Dedifferentiated amniotic fluid mesenchymal stem cell (primary cell): ENCODE results near the gene MEST.
"Not testable (repeated sequence)": the region's sequence is repeated elsewhere in the genome, so short reads cannot be mapped to it uniquely, and the experiment has no call there.

Source experiments
- DNase-seq: peaks from one replicate; pipeline ENCODE4 v3.0.0-alpha.2; 2016; ENCODE audit errors: extremely low spot score

MEST gene, protein sequence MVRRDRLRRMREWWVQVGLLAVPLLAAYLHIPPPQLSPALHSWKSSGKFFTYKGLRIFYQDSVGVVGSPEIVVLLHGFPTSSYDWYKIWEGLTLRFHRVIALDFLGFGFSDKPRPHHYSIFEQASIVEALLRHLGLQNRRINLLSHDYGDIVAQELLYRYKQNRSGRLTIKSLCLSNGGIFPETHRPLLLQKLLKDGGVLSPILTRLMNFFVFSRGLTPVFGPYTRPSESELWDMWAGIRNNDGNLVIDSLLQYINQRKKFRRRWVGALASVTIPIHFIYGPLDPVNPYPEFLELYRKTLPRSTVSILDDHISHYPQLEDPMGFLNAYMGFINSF

DNA sequence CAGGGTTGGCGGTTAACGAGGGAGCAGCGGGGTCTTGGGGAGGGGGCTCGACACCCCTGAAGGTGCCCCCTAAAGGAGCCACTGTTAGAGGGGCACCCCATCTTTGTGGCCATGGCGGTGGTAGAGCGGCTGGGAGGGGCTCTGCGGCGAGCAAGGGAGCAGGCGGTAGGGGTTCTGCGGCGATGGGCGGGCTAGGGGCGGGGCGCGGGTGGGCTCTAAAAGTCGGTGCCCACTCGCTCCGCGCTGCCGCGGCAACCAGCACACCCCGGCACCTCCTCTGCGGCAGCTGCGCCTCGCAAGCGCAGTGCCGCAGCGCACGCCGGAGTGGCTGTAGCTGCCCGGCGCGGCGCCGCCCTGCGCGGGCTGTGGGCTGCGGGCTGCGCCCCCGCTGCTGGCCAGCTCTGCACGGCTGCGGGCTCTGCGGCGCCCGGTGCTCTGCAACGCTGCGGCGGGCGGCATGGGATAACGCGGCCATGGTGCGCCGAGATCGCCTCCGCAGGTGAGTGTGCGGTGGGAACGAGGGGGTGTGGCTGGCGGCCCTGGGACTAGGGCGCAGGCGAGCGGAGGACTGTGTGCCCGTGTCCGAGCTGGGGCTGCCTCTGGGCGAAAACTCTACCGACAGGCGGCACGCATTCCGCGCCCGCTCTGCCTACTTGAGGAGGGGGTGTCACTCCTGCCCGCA is at the start of gene MEST:
MEST (plus strand) TSS at position 245 of the 682 bp plus-strand sequence; CDS start at position 474, 229 bp downstream.
- no peak for DNase-seq

DNA sequence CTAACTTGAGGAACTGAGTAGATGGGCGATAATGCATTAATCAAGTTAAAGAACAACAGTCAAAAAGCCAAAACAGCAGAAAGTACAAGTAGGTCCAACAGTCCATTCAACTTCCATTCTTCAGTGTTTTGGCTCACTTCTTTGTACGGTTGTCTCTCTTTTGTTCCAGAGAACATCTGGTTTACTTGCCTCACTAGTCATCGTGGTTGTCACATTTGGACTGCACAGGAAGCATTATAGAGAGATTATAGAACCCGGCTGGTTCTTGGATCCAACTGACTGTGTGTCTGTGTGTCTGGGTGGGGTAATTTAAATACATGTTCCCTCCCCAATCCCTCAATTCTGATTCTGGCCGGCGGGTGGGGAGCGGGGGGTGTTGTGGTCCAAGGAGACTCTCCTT is 49.3 kb upstream of the MEST start:
- no peak for DNase-seq

DNA sequence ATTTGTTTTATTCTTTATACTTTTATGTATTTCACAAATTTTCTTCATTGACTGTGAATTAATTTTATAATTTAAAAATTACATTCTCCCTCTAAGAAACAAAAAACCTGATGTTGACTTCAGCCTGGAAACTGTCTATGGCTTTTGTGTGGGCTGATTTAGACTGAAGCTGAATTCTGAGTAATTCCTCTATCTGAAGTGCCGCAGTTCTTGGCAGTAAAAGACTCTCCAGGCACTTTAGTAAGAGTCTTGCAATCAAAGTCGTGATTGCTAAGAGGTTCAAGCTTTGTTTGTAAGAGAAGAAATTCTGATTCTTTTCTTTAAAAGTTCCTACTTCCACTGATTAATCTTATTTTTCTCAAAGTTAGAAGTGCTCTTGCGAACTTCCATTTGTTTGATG is 47.7 kb upstream of the MEST start:
- peak; percentile 68 for DNase-seq

DNA sequence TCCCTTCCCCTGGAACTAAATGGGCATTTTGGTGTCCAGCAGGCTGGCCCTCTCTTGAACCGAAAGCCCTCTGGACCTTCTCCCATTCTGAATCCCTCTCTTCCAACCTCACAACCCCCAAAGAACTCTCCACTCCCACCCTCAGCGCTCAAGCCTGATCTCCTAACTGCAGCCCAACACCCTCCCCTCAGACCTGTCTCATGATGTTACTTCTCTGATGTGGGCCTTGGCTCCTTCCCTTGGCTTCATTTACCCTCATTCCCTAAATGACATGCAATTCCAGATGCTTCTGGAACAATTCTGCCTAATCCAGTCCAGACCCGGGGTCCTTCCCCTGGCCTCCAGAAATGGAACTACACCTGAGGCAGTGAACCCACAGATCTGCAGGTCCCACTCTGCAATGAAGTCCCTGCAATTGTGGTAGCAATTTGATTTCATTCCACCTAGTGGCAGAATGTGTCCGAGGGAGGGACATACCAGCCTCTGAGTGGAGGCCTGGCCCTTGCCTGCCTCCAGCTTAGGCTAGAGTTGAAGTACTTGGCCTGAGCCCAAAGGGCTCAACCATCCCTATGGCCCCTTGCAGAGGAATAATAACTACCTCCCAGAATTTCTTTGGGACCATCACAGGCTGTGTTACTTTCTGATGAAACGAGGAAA is 47.0 kb upstream of the MEST start:
- DNase-seq, result no peak

DNA sequence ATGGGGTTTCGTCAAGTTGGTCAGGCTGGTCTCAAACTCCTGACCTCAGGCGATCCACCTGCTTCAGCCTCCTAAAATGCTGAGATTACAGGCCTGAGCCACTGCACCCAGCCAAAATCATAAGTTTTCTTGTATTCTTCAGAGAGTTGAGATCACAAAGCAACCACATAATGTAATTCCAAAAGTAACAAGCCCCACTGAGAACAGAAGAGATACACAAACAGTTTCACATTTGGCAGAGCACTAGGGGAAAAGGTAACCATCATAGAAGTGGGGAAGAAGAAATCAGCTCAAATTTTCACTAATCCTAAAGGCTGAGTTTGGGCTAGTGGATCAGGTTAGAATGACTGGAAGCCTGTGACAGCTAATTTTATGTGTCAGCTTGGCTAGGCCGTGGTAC is 45.6 kb upstream of the MEST start:
- no peak for DNase-seq

DNA sequence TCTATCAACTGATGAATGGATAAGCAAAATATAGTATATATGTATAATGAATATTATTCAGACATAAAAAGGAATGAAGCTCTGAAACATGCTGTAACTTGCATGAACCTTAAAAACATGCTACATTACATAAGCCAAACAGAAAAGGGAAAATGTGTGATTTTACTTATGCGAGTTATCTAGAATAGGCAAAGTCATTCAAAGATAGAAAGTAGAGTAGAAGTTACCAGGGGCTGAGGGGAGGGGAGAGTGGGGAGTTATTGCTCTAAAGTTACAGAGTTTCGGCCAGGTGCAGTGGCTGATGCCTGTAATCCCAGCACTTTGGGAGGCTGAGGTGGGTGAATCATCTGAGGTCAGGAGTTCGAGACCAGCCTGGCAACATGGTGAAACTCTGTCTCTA is 40.5 kb upstream of the MEST start:
- DNase-seq, result not testable (repeated sequence)

DNA sequence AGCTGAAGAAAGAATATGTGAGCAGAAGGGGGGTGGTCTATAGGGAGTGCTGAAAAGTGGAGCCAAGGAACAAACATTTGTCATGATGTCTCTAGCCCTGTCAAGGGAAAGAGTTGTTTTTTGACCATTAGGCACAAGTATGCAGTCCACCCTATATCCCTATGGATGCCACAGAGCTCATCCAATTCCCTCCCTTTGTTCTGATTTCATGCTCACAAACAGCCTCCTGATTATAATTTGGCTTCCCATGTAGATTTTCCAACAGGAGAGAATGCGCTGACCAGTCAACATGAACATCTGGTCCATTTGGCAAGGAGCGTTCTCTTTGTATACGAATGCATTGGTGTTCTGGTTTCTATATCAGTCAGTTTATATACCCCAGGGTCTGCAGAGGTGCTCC is 38.9 kb upstream of the MEST start:
- DNase-seq, result no peak

DNA sequence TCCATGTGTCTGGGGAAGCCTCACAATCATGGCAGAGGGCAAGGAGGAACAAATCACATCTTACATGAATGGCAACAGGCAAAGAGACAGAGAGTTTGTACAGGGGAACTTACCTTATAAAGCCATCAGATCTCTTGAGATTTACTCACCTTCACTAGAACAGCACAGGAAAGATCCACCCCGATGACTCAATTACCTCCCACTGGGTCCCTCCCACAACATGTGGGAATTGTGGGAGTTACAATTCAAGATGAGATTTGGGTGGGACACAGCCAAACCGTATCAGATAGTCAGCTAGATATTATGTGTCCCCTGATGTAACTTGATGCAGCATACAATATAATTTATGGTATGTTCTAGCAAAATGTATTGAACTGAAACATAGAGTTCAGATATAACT is 36.9 kb upstream of the MEST start:
- DNase-seq, result no peak

DNA sequence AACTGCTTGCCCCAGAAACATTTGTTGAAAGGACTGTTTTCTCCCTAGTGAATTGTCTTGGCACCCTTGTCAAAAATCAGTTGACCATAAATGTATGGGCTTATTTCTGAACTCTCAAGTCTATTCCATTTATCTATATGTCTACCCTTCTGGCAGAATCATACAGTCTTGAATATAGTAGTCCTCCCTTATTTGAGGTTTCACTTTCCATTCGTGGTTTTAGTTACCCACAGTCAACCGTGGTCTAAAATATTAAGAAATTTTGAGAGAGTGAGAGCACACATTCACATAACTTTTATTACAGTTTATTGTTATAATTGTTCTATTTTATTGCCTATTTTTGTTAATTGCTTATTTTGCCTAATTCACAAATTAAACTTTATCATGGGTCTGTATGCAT is 33.6 kb upstream of the MEST start:
- DNase-seq, result no peak

DNA sequence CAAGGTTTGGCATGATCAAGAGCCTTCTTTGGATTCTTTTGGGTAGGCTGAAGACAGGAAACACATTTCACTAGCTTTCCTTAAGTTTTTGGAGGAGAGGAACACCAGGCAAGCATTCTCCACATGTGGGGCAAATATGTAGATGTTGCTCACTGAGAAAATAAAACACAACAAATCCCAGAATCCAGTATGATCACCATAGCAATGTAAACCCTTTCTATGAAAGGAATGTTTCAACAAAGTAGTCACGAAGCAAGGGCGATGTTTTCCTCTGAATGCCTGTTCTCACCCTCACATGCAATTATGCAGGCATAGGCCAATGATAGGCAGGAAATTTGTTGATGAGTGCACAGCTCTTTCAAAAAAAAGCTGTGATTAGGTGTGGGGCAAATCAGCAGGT is 30.6 kb upstream of the MEST start:
- no peak for DNase-seq

DNA sequence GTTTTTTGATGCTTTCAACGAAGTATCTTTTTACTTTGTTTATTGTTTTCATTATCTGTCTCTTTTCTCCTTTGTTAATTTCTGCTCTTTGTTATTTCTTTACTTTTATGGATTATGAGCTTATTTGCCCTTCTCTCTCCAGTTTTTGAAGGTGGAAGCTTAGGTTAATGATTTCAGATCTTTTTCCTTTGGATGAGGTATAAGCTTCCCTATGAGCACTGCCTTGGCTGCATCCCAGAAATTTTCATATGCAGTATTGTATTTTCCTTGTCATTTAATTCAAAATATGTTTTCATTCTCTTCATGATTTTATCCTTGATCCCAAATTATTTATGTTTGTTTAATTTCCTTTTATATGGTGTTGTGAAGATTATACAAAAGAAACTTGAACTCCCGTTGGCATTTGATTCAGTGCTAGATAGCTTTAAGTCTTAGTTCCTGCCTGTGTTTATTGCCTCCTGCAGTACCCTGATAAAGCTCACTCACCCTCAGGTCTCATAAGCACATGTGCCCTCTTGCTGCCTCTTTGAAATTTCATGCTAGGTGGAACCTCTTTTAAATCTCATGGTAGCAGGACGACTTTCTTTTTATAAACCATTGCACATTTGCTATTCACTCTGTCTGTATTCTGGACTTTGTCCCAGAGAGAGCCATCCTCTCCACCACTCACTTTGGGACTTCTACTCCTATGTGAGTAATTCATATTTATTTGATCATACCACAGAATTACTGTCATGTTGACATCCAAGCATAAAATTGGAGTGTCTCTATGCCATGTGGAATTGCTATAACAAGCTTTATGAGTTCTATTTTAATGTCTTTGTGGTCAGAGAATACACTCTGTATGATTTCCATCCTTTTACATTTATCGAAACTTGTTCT is 28.1 kb upstream of the MEST start:
- DNase-seq, result no peak

DNA sequence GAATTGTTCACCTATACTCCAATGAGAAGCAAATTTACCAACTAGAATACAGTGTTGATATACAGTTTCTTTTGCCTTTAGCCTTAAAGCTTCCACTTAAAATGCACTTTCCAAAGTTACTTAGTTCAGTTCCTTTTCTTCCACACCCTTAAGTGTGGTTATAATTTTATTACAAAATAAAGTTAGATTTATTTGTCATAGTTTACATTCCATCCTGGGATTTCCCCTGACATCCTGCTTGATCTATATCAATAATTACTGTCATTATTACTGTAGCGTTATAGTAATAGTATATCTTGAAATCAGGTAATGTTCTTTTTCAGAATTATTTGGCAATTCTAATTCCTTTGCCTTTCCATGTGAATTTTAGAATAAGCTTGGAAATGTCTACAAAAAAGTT is 23.3 kb upstream of the MEST start:
- DNase-seq, result no peak

DNA sequence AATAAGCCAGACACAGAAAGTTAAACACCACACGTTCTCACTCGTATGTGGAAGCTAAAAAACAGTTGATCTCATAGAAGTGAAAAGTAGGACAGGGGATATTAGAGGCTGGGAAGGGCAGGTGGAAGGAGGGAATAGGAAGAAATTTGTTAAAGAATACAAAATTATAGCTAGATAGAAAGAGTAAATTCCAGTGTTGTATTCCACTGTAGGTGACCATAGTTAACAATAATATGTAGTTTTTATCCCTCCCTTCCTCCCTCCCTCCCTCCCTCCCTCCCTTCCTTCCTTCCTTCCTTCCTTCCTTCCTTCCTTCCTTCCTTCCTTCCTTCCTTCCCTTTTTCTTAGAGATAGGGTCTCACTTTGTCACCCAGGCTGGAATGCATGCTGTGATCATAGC is 19.9 kb upstream of the MEST start:
- DNase-seq, result no peak

DNA sequence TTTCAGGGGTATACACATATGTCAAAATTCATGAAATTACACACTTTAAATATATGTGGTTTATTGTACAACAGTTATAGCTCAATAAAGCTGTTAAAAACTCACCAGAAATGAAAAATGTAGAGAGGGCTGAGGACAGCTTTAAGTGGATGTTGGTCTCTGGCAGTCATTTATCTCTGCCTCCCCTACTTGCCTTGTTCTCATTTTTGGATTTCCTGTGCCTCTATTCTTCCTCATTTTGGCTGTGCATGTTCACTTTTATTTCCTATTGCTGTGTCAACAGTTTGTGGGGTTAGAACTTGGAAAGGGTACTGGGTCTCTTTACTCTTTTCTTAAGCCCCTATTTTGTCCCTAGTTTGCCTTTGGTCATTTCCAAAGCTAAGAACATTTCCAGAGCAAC is 18.6 kb upstream of the MEST start:
- no peak for DNase-seq

DNA sequence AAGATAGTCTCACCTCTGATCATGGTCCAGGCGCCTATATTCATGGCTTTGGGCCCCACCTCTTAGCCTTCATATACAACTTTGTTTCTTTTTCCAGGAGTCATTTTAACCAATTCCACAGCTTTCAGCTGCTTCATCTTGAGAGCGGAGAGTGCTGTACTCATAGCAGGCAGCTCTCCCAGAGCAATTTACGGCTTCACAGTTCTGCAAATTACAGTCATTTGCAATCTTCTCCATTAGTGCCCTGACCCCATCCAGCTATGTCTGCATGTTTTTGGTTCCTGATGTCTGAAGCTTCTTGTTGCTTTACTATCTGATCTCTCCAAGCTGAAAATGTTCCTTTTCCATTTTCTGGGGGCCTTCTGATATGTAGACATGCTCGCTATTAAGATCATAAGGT is 18.0 kb upstream of the MEST start:
- DNase-seq, result no peak

DNA sequence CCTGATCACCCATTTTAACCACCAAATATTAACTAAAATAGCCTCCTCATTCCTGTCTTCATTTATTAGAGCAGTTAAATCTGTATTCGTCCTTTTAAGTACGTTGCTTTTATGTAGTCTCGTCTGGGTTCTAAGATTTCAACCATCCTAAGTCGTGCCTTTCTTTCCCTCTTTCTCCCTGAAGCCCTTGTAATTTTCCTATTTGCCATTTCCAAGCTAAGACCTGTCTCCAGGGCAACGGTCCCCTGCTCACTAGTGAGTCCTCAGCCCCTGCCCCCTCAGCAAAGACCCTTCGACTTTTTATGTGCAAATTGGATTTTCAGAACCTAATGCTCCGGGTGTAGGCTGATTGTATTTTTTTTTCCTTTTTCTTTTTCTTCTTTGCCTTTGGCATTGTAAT is 16.1 kb upstream of the MEST start:
- DNase-seq, result no peak

DNA sequence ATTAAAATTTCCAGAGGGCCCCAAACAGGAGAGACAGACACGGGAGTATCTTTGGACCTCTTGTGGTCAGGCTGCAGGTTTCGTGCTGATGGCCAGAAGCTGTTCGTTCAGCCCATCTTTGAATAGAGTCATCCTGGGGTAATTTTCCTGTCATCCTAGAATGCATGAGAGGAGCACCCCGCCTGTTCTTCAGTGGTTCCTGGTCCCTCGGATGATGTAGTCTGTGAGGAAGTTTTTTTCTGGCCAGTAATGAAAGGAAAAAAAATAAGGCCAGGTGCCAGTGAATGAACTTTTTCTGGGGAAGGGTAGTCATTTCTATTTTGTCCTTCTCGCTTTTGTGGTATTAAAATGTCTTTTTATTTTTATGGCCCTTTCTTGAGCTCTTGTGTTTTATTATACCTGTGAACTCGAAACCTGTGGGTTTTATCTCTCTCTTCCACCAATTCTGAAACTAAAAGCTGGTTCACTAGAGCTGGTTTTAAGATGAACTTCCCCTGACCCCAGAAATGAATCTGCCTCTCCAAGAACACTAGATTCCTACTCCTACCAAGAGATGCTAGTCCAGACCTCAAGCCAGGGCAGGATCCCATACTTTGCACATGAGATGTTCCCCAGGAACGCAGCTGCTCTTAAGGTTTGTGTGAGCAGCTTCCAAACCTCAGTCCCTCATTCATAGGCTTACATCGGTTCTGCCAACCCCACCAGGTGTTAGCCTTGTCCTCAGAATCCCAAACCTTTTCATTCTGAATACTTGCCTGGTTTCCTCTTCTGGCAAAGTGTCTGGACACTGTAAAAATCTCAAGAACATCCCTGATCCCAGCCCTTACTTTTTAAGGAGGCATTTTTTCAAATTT is 15.4 kb upstream of the MEST start:
- no peak for DNase-seq

DNA sequence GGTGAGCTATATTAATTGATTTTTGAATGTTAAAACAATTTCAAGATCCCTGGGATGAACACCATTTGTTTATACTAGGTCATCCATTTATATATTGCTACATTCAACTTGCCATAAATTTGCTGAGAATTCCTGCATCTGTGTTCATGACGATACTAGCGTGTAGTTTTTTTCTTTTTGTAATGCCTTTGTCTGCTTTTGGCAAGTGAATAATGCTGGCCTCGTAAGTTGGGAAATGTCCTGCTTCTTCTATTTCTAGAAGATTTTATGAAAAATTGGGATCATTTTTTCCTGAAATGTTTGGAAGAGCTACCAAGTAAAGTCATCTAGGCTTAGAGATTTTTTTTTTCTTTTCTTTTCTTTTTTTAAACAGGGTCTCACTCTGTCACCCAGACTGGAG is 12.9 kb upstream of the MEST start:
- no peak for DNase-seq

DNA sequence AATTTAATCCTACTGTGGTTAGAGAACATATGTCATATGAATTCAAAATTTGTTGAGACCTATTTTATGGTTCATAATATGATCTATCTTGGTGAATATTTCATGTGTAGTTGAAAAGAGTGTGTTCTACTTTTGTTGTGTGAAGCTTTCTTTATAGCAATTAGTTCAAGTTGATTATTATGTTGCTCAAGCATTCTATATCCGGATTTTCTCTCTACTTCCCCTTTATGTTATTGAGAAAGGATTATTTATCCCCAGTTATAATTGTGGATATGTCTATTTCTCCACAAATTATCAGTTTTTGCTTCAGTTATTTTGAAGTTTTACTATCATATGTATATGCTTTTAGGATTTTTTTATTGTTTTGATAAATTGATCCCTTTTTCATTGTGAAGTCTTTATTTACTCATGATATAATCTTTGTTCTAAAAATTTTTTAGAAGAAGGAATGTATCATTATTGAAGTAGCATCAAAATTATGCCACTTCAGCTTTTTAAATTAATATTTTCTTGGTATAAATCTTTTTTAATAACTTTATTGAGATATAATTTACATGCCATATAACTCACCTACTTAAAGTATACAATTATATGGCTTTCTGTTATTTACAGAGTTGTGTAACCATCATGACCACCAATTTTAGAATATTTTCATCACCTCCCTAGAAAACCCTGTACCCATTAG is 12.0 kb upstream of the MEST start:
- DNase-seq, result no peak

DNA sequence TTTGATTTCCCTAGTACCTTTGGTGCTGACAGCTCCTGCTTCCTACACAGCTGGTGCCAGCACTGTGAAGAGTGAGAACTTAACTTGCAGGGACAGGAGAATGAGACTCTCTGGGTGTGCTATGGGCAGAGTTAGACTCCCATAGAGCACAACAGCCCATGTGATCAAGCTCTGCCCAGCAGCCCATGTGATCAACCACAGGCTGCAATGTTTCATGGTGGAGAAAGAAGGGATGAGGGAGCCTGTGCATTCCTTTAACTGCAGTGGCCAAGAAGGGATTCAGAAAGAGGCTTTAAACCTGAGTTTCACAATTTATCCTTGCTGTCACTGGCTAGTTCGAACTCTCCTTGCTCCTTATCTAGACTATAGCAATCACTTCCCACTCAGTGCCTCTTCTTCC is 10.0 kb upstream of the MEST start:
- no peak for DNase-seq

DNA sequence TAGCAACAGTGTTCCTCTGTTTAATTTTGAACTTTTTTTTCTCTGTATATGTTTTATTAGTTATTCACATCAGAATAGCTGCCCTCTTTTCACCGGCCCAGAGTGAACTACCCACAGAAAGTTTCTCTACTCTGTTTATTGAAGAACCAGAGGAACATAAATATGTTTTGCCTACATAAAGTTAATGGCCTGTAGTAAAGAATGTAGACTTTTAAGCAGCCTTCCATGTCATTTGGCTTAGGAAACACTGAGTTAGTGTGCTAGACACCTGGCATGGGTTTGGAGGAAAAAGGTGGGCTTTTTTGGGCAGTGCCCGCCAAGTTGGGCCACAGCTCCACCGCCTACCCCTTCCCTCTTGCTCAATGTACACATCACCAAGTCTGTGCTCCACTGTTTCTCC is 8.9 kb upstream of the MEST start:
- no peak for DNase-seq
